ENCODE measurements around the gene ANXA3.

DNA sequence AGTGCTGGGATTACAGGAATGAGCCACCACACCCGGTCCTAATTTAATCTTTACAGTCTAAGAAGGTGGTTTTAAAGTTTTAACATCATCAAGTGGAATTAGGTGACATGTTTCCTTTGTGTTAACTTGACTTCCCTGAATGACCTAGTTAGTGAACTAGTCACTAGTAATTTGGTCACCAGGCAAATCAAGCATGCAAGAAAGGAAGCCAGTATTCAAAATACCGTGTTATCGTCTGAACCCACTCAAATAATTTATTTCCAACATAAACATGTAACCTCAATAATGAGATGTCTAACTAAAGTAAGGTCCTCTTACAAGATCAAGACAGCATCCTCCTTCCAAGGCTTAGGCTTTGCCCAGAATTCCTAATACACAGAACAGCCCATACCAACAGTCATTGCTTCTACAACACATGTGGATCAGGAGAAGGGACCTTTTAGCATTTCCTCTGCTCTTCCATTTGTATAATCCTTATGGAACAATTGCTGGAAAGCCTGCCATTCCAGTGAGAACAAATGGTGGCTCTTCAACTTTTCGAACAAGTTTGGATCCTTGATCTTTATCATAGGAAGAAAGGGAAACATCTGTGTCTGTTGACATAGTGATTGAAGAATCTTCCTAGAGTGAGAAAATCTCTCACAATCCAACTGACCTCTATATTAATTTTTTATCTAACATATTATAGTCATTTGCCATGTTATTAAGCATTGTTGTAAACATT lies 97.2 kb downstream of the ANXA3 start:
- TF ChIP-seq CTCF (IDR thresholded peaks at IDR 0.05) = no peak
- no peak for TF ChIP-seq EZH2 (IDR thresholded peaks at IDR 0.05; ENCODE audit: borderline replicate concordance, insufficient read depth, low read depth, low read length, poor library complexity, severe bottlenecking)

All from B cell (primary cell).